HT-29 (cell line): ENCODE data around the gene DGKI. TPM values are rescaled to one million over a fixed set of nuclear protein-coding genes. Genes with fewer than 3 reads are reported as not detected.

Experiments
- DNase-seq: peaks from one replicate; pipeline ENCODE4 v3.0.0-alpha.2; 2015; ENCODE audit warnings: low spot score
- total RNA-seq: library from RNA; depleted of rRNA; stranded (reverse); fragments of >200 nt; shearing (Covaris generic); gene quantifications from 2 replicates; pipeline ENCODE4 v1.2.3, GENCODE V29; 2014

DGKI gene
- total RNA-seq, 1 experiment from 2014 or later, result not detected

GRCh38 chr7:137544453-137545058 is 302.2 kb downstream of the DGKI start:
- DNase-seq, result no peak

- DNase-seq, result no peak
These were observed 307.6 kb downstream of the DGKI start for GRCh38 chr7:137539111-137539715.

- DNase-seq, result no peak
These were observed 308.4 kb downstream of the DGKI start for GRCh38 chr7:137538361-137538762.

GRCh38 chr7:137535579-137535978 is 311.2 kb downstream of the DGKI start:
- DNase-seq, result no peak

GRCh38 chr7:137531671-137532070 is 315.1 kb downstream of the DGKI start:
- no peak for DNase-seq

- DNase-seq, result no peak
These were observed 319.1 kb downstream of the DGKI start for GRCh38 chr7:137527634-137528033.

- no peak for DNase-seq
These were observed 323.6 kb downstream of the DGKI start for GRCh38 chr7:137523171-137523570.

- DNase-seq, result no peak
These were observed 325.3 kb downstream of the DGKI start for GRCh38 chr7:137521451-137521850.

GRCh38 chr7:137519947-137520346 is 326.8 kb downstream of the DGKI start:
- no peak for DNase-seq

GRCh38 chr7:137519181-137519691 is 327.5 kb downstream of the DGKI start:
- no peak for DNase-seq

- DNase-seq, result no peak
These were observed 333.7 kb downstream of the DGKI start for GRCh38 chr7:137513091-137513490.

GRCh38 chr7:137507096-137507495 is 339.7 kb downstream of the DGKI start:
- no peak for DNase-seq

GRCh38 chr7:137506031-137506430 is 340.7 kb downstream of the DGKI start:
- no peak for DNase-seq

- no peak for DNase-seq
These were observed 345.2 kb downstream of the DGKI start for GRCh38 chr7:137501562-137501961.

GRCh38 chr7:137492889-137493288 is 353.9 kb downstream of the DGKI start:
- no peak for DNase-seq

- DNase-seq, result no peak
These were observed 356.9 kb downstream of the DGKI start for GRCh38 chr7:137489880-137490279.

- DNase-seq, result no peak
These were observed 358.7 kb downstream of the DGKI start for GRCh38 chr7:137488038-137488437.

GRCh38 chr7:137485818-137486217 is 361.0 kb downstream of the DGKI start:
- no peak for DNase-seq

GRCh38 chr7:137484326-137484725 is 362.4 kb downstream of the DGKI start:
- no peak for DNase-seq

GRCh38 chr7:137482466-137482865 is 364.3 kb downstream of the DGKI start:
- DNase-seq, result no peak

GRCh38 chr7:137480824-137481365 is 365.9 kb downstream of the DGKI start:
- DNase-seq, result no peak

- DNase-seq, result no peak
These were observed 366.4 kb downstream of the DGKI start for GRCh38 chr7:137480401-137480800.

GRCh38 chr7:137476937-137477336 is 369.8 kb downstream of the DGKI start:
- no peak for DNase-seq
